ENCODE measurements around the gene EXOC6. TPM values are rescaled to one million over a fixed set of nuclear protein-coding genes. Genes with fewer than 3 reads are reported as not detected.

EXOC6 gene
- total RNA-seq, 6 experiments from 2014 or later, result 5.5 to 15.6 (median 9.9) TPM

DNA sequence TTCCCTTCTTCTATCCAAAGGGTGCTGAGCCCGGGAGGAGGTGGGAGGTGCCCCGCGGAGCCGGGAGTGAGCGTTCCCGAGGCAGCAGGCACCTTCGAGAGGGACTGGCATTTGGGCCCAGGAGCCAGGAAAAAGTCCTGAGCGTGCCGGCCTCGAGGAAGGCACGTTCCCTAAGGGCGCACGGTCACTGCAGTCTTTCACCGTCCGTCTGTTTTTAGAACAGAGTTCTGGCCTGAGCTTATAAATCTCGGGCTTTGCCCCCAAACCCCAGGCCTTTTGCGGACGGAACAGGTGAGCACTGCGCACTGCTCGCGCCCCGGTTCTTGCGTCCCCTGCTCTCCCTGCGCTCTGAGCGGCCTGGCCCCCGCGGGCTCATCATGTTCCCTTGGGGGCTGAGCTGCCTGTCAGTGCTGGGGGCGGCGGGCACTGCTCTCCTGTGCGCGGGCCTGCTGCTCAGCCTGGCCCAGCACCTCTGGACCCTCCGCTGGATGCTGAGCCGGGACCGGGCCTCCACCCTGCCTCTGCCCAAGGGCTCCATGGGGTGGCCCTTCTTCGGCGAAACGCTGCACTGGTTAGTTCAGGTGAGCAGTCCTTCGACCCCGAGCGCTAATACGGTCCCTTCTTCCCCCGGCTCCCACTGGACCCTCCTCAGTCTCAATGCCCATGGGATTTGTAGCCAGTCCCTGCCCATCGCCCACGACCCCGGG, 212.7 kb downstream of the EXOC6 start:
- intact Hi-C loops (cut with DNase I), result no loop called here
- Histone ChIP-seq H3K36me3 (peaks cover 0 to 2% (median 0%) of the 10 kb centered on the region in 4 donors), H3K9me3 (no peaks in the 10 kb centered on the region), H3K27me3 (peaks cover 0 to 7% of the 10 kb centered on the region in 2 donors), H3K4me1 (peaks cover 0 to 26% (median 0%) of the 10 kb centered on the region in 4 donors), H3K27ac (no peak overlapping the region), H3K4me3 (no peak overlapping the region)
- no peak for DNase-seq
- 30% methylated on average over 15 of the region's 45 CpGs for WGBS (ENCODE audit: insufficient coverage, low coverage, low lambda C conversion rate, missing lambda C conversion rate)
- no peak for ATAC-seq
- TF ChIP-seq, protein P1, sequence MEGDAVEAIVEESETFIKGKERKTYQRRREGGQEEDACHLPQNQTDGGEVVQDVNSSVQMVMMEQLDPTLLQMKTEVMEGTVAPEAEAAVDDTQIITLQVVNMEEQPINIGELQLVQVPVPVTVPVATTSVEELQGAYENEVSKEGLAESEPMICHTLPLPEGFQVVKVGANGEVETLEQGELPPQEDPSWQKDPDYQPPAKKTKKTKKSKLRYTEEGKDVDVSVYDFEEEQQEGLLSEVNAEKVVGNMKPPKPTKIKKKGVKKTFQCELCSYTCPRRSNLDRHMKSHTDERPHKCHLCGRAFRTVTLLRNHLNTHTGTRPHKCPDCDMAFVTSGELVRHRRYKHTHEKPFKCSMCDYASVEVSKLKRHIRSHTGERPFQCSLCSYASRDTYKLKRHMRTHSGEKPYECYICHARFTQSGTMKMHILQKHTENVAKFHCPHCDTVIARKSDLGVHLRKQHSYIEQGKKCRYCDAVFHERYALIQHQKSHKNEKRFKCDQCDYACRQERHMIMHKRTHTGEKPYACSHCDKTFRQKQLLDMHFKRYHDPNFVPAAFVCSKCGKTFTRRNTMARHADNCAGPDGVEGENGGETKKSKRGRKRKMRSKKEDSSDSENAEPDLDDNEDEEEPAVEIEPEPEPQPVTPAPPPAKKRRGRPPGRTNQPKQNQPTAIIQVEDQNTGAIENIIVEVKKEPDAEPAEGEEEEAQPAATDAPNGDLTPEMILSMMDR (IDR thresholded peaks at IDR 0.05), result no peak
- TF ChIP-seq POLR2A (IDR thresholded peaks at IDR 0.05), result no peak

DNA sequence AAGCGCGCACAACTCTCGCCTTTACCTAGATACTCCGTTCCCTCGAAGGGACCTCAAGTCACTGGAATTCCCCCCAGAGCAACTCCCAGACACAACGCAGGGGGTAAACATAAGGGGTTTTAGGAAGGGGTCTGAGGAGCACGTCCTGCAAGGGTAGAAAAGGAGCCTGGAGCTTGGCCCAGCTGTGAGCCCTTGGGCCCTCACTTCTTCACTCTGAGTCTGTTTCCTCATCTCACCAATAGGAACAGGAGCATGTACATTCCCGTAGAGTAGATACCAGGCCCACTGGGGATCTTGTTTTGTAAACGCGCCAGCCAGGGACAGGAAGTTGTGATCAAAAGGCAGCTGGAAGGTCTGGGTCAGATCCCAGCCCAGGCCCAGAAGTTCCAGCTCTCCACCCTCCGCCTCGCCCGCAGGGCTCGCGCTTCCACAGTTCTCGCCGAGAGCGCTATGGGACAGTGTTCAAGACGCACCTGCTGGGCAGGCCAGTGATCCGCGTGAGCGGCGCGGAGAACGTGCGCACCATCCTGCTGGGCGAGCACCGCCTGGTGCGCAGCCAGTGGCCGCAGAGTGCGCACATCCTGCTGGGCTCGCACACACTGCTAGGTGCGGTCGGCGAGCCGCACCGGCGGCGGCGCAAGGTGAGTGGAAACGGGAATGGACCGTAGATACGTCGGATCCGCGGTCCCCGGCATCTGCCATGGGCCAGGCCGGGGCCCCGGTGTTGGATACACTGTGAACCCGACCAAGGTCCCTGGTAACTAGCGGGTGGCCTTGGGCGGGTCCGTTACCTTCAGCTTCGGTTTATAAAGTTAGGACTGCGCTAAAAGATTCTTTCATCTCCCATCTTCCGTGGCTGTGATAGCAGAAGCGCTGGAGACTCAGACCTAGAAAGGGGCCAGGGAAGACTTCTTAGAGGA, 213.5 kb downstream of the EXOC6 start:
- H3K36me3 ChIP-seq, result peaks cover 0 to 2% (median 0%) of the 10 kb centered on the region in 4 donors
- TF ChIP-seq, protein P1 (IDR thresholded peaks at IDR 0.05), result no peak
- no peak for TF ChIP-seq POLR2A (IDR thresholded peaks at IDR 0.05)
- H3K4me1 ChIP-seq, result peaks cover 0 to 29% (median 0%) of the 10 kb centered on the region in 4 donors
- H3K27me3 ChIP-seq, result peaks cover 0 to 14% of the 10 kb centered on the region in 2 donors
- no peaks in the 10 kb centered on the region for H3K9me3 ChIP-seq
- ATAC-seq (peak; percentile 32 to 62 (median 46)), DNase-seq (no peak)
- H3K4me3 ChIP-seq, result peak overlapping the region; percentile 2 to 38 (median 8)
- intact Hi-C loops (cut with DNase I), result no loop called here
- 9% methylated on average over 36 of the region's 57 CpGs for WGBS (ENCODE audit: insufficient coverage, low coverage, low lambda C conversion rate, missing lambda C conversion rate)
- no peak overlapping the region for H3K27ac ChIP-seq

DNA sequence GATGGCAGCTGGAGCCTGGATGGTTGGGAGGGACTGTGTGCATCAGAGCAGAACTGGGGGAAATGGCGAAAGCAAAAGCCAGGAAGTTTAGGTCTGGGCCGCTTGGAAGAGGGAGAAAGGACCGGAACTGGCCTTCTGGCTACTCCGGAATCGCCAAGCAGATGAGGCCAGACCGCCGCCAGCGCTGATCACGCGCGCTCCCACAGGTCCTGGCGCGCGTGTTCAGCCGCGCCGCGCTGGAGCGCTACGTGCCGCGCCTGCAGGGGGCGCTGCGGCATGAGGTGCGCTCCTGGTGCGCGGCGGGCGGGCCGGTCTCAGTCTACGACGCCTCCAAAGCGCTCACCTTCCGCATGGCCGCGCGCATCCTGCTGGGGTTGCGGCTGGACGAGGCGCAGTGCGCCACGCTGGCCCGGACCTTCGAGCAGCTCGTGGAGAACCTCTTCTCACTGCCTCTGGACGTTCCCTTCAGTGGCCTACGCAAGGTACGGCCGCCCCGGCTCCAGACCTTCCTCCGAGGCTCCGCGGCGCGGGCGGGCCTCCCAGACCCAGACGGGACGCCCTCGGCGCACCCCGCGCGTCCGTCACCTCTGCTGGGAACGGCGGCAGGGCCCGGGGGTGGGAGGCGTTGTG, 214.3 kb downstream of the EXOC6 start:
- ATAC-seq (peak; percentile 75 to 88 (median 76)), DNase-seq (peak in 2 of 3 donors; percentile 54 to 62)
- WGBS (ENCODE audit: insufficient coverage, low coverage, low lambda C conversion rate, missing lambda C conversion rate), result 12% methylated on average over 7 of the region's 68 CpGs
- H3K27me3 ChIP-seq, result peaks cover 0 to 15% of the 10 kb centered on the region in 2 donors
- intact Hi-C loops (cut with DNase I), result no loop called here
- H3K4me3 ChIP-seq, result peak overlapping the region; percentile 2 to 38 (median 8)
- no peaks in the 10 kb centered on the region for H3K9me3 ChIP-seq
- TF ChIP-seq, protein P1 (IDR thresholded peaks at IDR 0.05), result peak; percentile 45 to 63 (median 54)
- TF ChIP-seq POLR2A (IDR thresholded peaks at IDR 0.05), result no peak
- no peak overlapping the region for H3K27ac ChIP-seq
- H3K4me1 ChIP-seq, result peaks cover 0 to 29% (median 0%) of the 10 kb centered on the region in 4 donors
- H3K36me3 ChIP-seq, result peaks cover 0 to 2% (median 0%) of the 10 kb centered on the region in 4 donors
